Measurements from ENCODE around the gene SMG6.
"Not testable (repeated sequence)": the region's sequence is repeated elsewhere in the genome, so short reads cannot be mapped to it uniquely, and the experiment has no call there.

The SMG6 gene

DNA sequence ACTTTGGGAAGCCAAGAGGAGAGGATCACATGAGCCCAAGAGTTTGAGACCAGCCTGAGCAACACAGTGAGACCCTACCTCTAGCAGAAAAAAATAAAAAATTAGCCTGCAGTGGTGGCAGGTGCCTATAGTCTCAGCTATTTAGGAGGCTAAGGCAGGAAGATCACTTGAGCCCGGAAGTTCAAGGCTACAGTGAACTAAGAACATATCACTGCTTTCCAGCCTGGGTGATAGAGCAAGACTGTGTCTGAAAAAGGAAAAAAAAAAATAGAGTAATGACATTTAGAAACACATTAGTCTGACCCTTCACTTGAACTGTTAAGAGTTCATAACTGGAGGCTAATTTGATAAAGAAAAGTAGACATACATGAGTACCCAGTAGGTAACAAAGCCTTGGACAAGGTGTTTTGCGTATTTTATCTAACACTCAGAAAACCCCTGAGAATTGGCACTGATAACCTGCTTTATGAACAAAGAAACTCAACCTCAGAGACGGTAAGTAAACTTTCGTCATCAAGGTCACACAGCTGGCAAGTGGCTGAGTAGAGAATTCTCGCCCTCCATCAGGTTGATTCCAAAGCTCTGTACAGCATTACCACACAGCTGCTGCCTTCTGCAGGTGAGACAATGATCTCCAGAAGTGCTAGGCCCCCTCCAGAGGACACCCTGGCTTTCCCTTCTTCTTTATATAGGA is 101.1 kb downstream of the SMG6 start:
- DNase-seq (ENCODE audit: low spot score) = no peak
- TF ChIP-seq, protein P1, sequence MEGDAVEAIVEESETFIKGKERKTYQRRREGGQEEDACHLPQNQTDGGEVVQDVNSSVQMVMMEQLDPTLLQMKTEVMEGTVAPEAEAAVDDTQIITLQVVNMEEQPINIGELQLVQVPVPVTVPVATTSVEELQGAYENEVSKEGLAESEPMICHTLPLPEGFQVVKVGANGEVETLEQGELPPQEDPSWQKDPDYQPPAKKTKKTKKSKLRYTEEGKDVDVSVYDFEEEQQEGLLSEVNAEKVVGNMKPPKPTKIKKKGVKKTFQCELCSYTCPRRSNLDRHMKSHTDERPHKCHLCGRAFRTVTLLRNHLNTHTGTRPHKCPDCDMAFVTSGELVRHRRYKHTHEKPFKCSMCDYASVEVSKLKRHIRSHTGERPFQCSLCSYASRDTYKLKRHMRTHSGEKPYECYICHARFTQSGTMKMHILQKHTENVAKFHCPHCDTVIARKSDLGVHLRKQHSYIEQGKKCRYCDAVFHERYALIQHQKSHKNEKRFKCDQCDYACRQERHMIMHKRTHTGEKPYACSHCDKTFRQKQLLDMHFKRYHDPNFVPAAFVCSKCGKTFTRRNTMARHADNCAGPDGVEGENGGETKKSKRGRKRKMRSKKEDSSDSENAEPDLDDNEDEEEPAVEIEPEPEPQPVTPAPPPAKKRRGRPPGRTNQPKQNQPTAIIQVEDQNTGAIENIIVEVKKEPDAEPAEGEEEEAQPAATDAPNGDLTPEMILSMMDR (IDR thresholded peaks at IDR 0.05; ENCODE audit: borderline replicate concordance, control extremely low read depth, extremely low read depth, insufficient read depth, missing control alignments) = no peak

GRCh38 chr17:2199386-2199785 is 104.2 kb downstream of the SMG6 start:
- DNase-seq (ENCODE audit: low spot score); in situ Hi-C loops (cut with MboI; ENCODE audit: low sequenced_read_pairs, unreplicated experiment): not testable (repeated sequence)

More for the DNA sequence above, 101.1 kb downstream of the SMG6 start:
- in situ Hi-C loops (cut with MboI; ENCODE audit: low sequenced_read_pairs, unreplicated experiment) = no loop called here

- in situ Hi-C loops (cut with MboI; ENCODE audit: low sequenced_read_pairs, unreplicated experiment) = no loop called here
- TF ChIP-seq, protein P1 (IDR thresholded peaks at IDR 0.05; ENCODE audit: borderline replicate concordance, control extremely low read depth, extremely low read depth, insufficient read depth, missing control alignments) = no peak
- DNase-seq (ENCODE audit: low spot score) = no peak
These were observed 104.7 kb downstream of the SMG6 start for GRCh38 chr17:2198927-2199326.

DNA sequence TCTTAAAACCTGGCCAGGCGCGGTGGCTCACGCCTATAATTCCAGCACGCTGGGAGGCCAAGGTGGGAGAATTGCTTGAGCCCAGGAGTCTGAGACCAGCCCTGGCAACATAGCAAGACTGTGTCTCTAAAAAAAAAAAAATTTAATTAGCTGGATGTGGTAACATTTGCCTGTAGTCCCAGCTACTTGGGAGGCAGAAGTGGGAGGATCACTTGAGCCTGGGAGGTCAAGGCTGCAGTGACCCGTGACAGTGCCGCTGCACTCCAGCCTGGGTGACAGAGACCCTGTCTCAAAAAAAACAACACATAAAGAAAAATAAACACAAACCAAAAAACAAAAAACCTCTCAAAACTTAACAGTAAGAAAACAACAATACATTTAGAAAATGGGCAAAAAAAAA is 106.3 kb downstream of the SMG6 start:
- TF ChIP-seq, protein P1 (IDR thresholded peaks at IDR 0.05; ENCODE audit: borderline replicate concordance, control extremely low read depth, extremely low read depth, insufficient read depth, missing control alignments) = no peak
- in situ Hi-C loops (cut with MboI; ENCODE audit: low sequenced_read_pairs, unreplicated experiment) = no loop called here

GRCh38 chr17:2195729-2196128 is 107.9 kb downstream of the SMG6 start:
- in situ Hi-C loops (cut with MboI; ENCODE audit: low sequenced_read_pairs, unreplicated experiment) = no loop called here
- TF ChIP-seq, protein P1 (IDR thresholded peaks at IDR 0.05; ENCODE audit: borderline replicate concordance, control extremely low read depth, extremely low read depth, insufficient read depth, missing control alignments) = no peak
- DNase-seq (ENCODE audit: low spot score) = no peak

More for the DNA sequence above, 106.3 kb downstream of the SMG6 start:
- DNase-seq (ENCODE audit: low spot score) = no peak

DNA sequence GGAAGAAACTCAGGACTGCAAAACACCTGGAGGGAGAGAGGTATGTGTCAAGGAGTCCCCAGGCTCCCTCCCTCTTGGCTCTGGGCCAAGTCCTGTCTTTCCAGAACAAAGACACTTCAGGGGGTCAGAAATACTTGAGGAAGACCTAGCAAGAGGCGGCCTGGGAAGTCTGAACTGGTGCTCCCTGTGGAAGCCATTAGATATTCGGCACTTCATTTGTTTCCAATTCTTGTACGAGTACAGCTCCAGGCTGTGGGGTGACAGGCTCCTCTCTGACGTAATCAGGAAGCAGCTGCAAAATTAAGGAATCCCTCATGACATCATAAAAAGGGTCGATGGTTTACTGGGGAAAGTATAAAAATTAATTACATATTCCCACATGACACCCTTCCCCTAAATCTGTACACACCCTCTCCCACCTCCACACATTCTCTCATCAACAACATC is 108.7 kb downstream of the SMG6 start:
- no peak for DNase-seq (ENCODE audit: low spot score)
- in situ Hi-C loops (cut with MboI; ENCODE audit: low sequenced_read_pairs, unreplicated experiment) = no loop called here

More for the DNA sequence above, 108.7 kb downstream of the SMG6 start:
- TF ChIP-seq, protein P1 (IDR thresholded peaks at IDR 0.05; ENCODE audit: borderline replicate concordance, control extremely low read depth, extremely low read depth, insufficient read depth, missing control alignments) = no peak

All from GM13976 (cell line).